ENCODE data around the gene AICDA.
"Not testable (repeated sequence)": the region's sequence is repeated elsewhere in the genome, so short reads cannot be mapped to it uniquely, and the experiment has no call there.

The AICDA gene

GRCh38 chr12:8638951-8639350 is 26.3 kb upstream of the AICDA start:
- TF ChIP-seq MAX (IDR thresholded peaks at IDR 0.05; ENCODE audit: low read depth, low read length): no peak
- no peak for TF ChIP-seq MYC (IDR thresholded peaks at IDR 0.05; ENCODE audit: low read depth, low read length)
- H3K4me3 ChIP-seq (ENCODE audit: low read depth, low read length): no peak overlapping the region
- DNase-seq (ENCODE audit: low read depth): no peak

GRCh38 chr12:8637666-8638065 is 25.0 kb upstream of the AICDA start:
- no peak for DNase-seq (ENCODE audit: low read depth)
- no peak overlapping the region for H3K4me3 ChIP-seq (ENCODE audit: low read depth, low read length)
- TF ChIP-seq MAX (IDR thresholded peaks at IDR 0.05; ENCODE audit: low read depth, low read length): no peak
- TF ChIP-seq POLR2A (IDR thresholded peaks at IDR 0.05; ENCODE audit: extremely low read depth, insufficient read length): no peak
- no peak for TF ChIP-seq MYC (IDR thresholded peaks at IDR 0.05; ENCODE audit: low read depth, low read length)
- TF ChIP-seq, protein P1, sequence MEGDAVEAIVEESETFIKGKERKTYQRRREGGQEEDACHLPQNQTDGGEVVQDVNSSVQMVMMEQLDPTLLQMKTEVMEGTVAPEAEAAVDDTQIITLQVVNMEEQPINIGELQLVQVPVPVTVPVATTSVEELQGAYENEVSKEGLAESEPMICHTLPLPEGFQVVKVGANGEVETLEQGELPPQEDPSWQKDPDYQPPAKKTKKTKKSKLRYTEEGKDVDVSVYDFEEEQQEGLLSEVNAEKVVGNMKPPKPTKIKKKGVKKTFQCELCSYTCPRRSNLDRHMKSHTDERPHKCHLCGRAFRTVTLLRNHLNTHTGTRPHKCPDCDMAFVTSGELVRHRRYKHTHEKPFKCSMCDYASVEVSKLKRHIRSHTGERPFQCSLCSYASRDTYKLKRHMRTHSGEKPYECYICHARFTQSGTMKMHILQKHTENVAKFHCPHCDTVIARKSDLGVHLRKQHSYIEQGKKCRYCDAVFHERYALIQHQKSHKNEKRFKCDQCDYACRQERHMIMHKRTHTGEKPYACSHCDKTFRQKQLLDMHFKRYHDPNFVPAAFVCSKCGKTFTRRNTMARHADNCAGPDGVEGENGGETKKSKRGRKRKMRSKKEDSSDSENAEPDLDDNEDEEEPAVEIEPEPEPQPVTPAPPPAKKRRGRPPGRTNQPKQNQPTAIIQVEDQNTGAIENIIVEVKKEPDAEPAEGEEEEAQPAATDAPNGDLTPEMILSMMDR (IDR thresholded peaks at IDR 0.05; ENCODE audit: low read depth, low read length): no peak

DNA sequence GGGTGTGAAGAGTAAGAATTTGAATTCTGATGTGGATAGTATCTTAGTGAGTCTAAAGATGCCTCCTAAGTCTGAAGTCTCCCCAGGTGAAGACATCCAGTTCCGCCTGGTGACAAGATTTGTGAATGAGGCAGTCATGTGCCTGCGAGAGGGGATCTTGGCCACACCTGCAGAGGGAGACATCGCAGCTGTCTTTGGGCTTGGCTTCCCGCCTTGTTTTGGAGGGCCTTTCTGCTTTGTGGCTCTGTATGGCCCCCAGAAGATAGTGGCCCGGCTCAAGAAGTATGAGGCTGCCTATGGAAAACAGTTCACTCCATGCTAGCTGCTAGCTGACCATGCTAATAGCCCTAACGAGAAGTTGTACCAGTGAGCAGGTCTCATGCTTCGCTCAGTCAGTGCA is 24.6 kb upstream of the AICDA start:
- no peak for DNase-seq (ENCODE audit: low read depth)
- TF ChIP-seq POLR2A (IDR thresholded peaks at IDR 0.05; ENCODE audit: extremely low read depth, insufficient read length): no peak
- no peak for TF ChIP-seq MAX (IDR thresholded peaks at IDR 0.05; ENCODE audit: low read depth, low read length)
- TF ChIP-seq, protein P1 (IDR thresholded peaks at IDR 0.05; ENCODE audit: low read depth, low read length): no peak
- no peak for TF ChIP-seq MYC (IDR thresholded peaks at IDR 0.05; ENCODE audit: low read depth, low read length)
- H3K4me3 ChIP-seq (ENCODE audit: low read depth, low read length): no peak overlapping the region

GRCh38 chr12:8636581-8636980 is 23.9 kb upstream of the AICDA start:
- H3K4me3 ChIP-seq (ENCODE audit: low read depth, low read length): no peak overlapping the region
- TF ChIP-seq MAX (IDR thresholded peaks at IDR 0.05; ENCODE audit: low read depth, low read length): no peak
- no peak for TF ChIP-seq MYC (IDR thresholded peaks at IDR 0.05; ENCODE audit: low read depth, low read length)
- TF ChIP-seq, protein P1 (IDR thresholded peaks at IDR 0.05; ENCODE audit: low read depth, low read length): no peak
- TF ChIP-seq POLR2A (IDR thresholded peaks at IDR 0.05; ENCODE audit: extremely low read depth, insufficient read length): no peak
- DNase-seq (ENCODE audit: low read depth): no peak

GRCh38 chr12:8636007-8636346 is 23.3 kb upstream of the AICDA start:
- not testable (repeated sequence) for H3K4me3 ChIP-seq (ENCODE audit: low read depth, low read length); DNase-seq (ENCODE audit: low read depth)

GRCh38 chr12:8635342-8636006 is 22.8 kb upstream of the AICDA start:
- not testable (repeated sequence) for H3K4me3 ChIP-seq (ENCODE audit: low read depth, low read length); DNase-seq (ENCODE audit: low read depth)

DNA sequence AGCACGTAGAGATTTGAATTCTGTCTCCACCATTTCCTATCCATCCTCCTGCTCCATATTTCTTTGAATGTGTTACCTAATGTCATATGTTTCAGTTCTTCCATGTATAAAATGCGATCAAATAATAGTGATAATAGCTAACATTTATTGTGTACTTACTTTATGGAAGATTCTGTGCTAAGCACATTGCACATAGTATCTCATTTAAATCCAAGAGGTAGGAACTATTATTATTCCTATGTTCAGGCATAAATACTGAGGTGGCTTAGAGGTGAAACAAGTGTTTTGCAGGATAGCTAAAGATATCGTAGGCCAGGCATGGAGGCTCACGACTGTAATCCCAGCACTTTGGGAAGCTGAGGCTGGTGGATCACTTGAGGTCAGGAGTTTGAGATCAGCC is 17.5 kb upstream of the AICDA start:
- TF ChIP-seq MAX (IDR thresholded peaks at IDR 0.05; ENCODE audit: low read depth, low read length): no peak
- TF ChIP-seq MYC (IDR thresholded peaks at IDR 0.05; ENCODE audit: low read depth, low read length): no peak
- no peak for TF ChIP-seq POLR2A (IDR thresholded peaks at IDR 0.05; ENCODE audit: extremely low read depth, insufficient read length)
- TF ChIP-seq, protein P1 (IDR thresholded peaks at IDR 0.05; ENCODE audit: low read depth, low read length): no peak
- DNase-seq (ENCODE audit: low read depth): no peak
- no peak overlapping the region for H3K4me3 ChIP-seq (ENCODE audit: low read depth, low read length)
